Measurements from ENCODE around the gene SPRY2.

The SPRY2 gene

GRCh38 chr13:80297094-80297493 is 43.8 kb downstream of the SPRY2 start:
- TF ChIP-seq, protein P1, sequence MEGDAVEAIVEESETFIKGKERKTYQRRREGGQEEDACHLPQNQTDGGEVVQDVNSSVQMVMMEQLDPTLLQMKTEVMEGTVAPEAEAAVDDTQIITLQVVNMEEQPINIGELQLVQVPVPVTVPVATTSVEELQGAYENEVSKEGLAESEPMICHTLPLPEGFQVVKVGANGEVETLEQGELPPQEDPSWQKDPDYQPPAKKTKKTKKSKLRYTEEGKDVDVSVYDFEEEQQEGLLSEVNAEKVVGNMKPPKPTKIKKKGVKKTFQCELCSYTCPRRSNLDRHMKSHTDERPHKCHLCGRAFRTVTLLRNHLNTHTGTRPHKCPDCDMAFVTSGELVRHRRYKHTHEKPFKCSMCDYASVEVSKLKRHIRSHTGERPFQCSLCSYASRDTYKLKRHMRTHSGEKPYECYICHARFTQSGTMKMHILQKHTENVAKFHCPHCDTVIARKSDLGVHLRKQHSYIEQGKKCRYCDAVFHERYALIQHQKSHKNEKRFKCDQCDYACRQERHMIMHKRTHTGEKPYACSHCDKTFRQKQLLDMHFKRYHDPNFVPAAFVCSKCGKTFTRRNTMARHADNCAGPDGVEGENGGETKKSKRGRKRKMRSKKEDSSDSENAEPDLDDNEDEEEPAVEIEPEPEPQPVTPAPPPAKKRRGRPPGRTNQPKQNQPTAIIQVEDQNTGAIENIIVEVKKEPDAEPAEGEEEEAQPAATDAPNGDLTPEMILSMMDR (IDR thresholded peaks at IDR 0.05), result no peak
- TF ChIP-seq ZFX (IDR thresholded peaks at IDR 0.05; ENCODE audit: borderline replicate concordance), result no peak
- H3K27ac ChIP-seq, result no peak overlapping the region

- no peak for TF ChIP-seq ZFX (IDR thresholded peaks at IDR 0.05; ENCODE audit: borderline replicate concordance)
- TF ChIP-seq, protein P1 (IDR thresholded peaks at IDR 0.05), result no peak
- H3K27ac ChIP-seq, result no peak overlapping the region
Observed at GRCh38 chr13:80296638-80297037, 44.3 kb downstream of the SPRY2 start.

GRCh38 chr13:80290591-80290990 is 50.3 kb downstream of the SPRY2 start:
- no peak overlapping the region for H3K27ac ChIP-seq
- TF ChIP-seq, protein P1 (IDR thresholded peaks at IDR 0.05), result no peak
- TF ChIP-seq ZFX (IDR thresholded peaks at IDR 0.05; ENCODE audit: borderline replicate concordance), result no peak

Measured in 22Rv1 (cell line).